ENCODE results near the gene CNPPD1. TPM values are rescaled to one million over a fixed set of nuclear protein-coding genes. Genes with fewer than 3 reads are reported as not detected.

Gene CNPPD1
- total and polyA plus RNA-seq, 2 experiments from 2014 or later = 34.5 to 43.8 TPM

DNA sequence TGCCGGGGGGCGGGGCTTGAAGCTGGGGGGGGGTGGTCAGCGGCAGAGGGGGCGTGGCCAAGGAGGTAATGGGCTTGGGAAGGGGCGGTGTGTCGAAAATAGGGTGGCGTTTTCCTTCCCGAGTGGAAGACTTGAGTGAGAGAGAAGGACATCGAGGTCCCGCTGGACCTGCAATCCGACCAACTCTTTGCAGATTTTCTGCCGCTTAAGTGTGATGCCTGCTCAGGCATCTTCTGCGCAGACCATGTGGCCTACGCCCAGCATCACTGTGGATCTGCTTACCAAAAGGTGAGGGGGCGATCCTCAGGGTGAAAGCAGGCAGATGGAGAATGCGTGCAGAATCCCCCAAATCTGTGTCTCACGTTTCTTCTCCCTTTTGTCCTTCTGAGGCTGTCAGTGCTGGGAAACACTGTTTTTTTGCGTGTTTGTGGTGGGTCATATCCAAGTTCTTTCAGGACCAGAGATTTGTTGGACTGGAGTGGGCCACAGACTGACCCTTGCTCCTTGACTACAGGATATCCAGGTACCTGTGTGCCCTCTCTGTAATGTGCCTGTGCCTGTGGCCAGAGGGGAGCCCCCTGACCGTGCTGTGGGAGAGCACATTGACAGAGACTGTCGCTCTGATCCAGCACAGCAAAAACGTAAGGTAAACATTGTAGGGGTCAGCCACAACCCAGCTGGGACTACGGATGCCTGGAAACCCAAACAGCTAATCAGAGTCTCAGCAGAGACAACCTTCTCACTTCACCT, 30.6 kb upstream of the CNPPD1 start:
- no peaks in the 10 kb centered on the region for H3K9me3 ChIP-seq (ENCODE audit: low read depth)
- H2AFZ ChIP-seq = peak overlapping the region; percentile 88
- 0 out of 2 replicates have a peak, but pooled peaks cover 3% of the 10 kb centered on the region for H3K79me2 ChIP-seq (ENCODE audit: insufficient read depth)
- peak overlapping the region; percentile 93 for H3K4me2 ChIP-seq (ENCODE audit: unreplicated experiment)
- no peaks in the 10 kb centered on the region for H3K27me3 ChIP-seq (replicated peaks; ENCODE audit: insufficient read depth)
- in situ Hi-C loops (cut with MboI) = no loop called here
- H3K4me1 ChIP-seq (ENCODE audit: insufficient read depth) = peaks cover 11% of the 10 kb centered on the region; the same call in 1 of the 2 replicates
- no peaks in the 10 kb centered on the region for H3K9me2 ChIP-seq (ENCODE audit: insufficient read depth)
- WGBS, 2 experiments (ENCODE audit: low coverage in 1 of 2, low lambda C conversion rate in 2 of 2, missing lambda C conversion rate in 2 of 2) = 8 to 11% methylated on average over 18 to 22 of the region's 22 CpGs
- peak overlapping the region; percentile 69 for H3K27ac ChIP-seq
- H3K36me3 ChIP-seq (ENCODE audit: low read depth) = no peaks in the 10 kb centered on the region
- no peak for DNase-seq
- peaks cover 17% of the 10 kb centered on the region for H3F3A ChIP-seq (ENCODE audit: insufficient read depth)
- H4K20me1 ChIP-seq (ENCODE audit: insufficient read depth) = no peaks in the 10 kb centered on the region
- H3K9ac ChIP-seq = peak overlapping the region; percentile 77
- TF ChIP-seq EZH2 (IDR thresholded peaks at IDR 0.05; ENCODE audit: insufficient read depth, poor library complexity, severe bottlenecking) (no peak), EZH2phosphoT487 (IDR thresholded peaks at IDR 0.05; ENCODE audit: insufficient read depth, low read depth) (no peak)
- H3K4me3 ChIP-seq = peak overlapping the region; percentile 78

- Histone ChIP-seq H3K9me3 (ENCODE audit: low read depth) (no peaks in the 10 kb centered on the region), H3K79me2 (ENCODE audit: insufficient read depth) (0 out of 2 replicates have a peak, but pooled peaks cover 3% of the 10 kb centered on the region), H3K27me3 (replicated peaks; ENCODE audit: insufficient read depth) (no peaks in the 10 kb centered on the region), H3K36me3 (ENCODE audit: low read depth) (no peaks in the 10 kb centered on the region), H3K4me2 (ENCODE audit: unreplicated experiment) (peak within 1 kb of the TSS; percentile 93), H3F3A (ENCODE audit: insufficient read depth) (peaks cover 17% of the 10 kb centered on the region), H3K9me2 (ENCODE audit: insufficient read depth) (no peaks in the 10 kb centered on the region), H3K9ac (peak within 1 kb of the TSS; percentile 77), H2AFZ (peak within 1 kb of the TSS; percentile 88), H4K20me1 (ENCODE audit: insufficient read depth) (no peaks in the 10 kb centered on the region), H3K27ac (peak within 1 kb of the TSS; percentile 69), H3K4me3 (peak within 1 kb of the TSS; percentile 78), H3K4me1 (ENCODE audit: insufficient read depth) (peaks cover 11% of the 10 kb centered on the region; the same call in 1 of the 2 replicates)
- WGBS, 2 experiments (ENCODE audit: low coverage in 1 of 2, low lambda C conversion rate in 2 of 2, missing lambda C conversion rate in 2 of 2) = 1% methylated on average over 46 to 54 of the region's 76 CpGs
- TF ChIP-seq EZH2 (IDR thresholded peaks at IDR 0.05; ENCODE audit: insufficient read depth, poor library complexity, severe bottlenecking) = no peak
- no peak for TF ChIP-seq EZH2phosphoT487 (IDR thresholded peaks at IDR 0.05; ENCODE audit: insufficient read depth, low read depth)
- peak; percentile 98 for DNase-seq
- in situ Hi-C loops (cut with MboI) = no loop called here
Observed at GRCh38 chr2:219206328-219207133, 29.8 kb upstream of the CNPPD1 start, which contains the start of gene ZFAND2B. Gene ZFAND2B (plus strand): TSS chr2:219206782. CDS start chr2:219206988, 206 bp downstream.

GRCh38 chr2:219205981-219206327, 29.2 kb upstream of the CNPPD1 start:
- Histone ChIP-seq H4K20me1 (ENCODE audit: insufficient read depth) (no peaks in the 10 kb centered on the region), H3F3A (ENCODE audit: insufficient read depth) (peaks cover 17% of the 10 kb centered on the region), H3K36me3 (ENCODE audit: low read depth) (no peaks in the 10 kb centered on the region), H3K4me2 (ENCODE audit: unreplicated experiment) (peak overlapping the region; percentile 93), H3K9me3 (ENCODE audit: low read depth) (no peaks in the 10 kb centered on the region), H3K79me2 (ENCODE audit: insufficient read depth) (0 out of 2 replicates have a peak, but pooled peaks cover 3% of the 10 kb centered on the region), H3K27ac (peak overlapping the region; percentile 69), H3K4me1 (ENCODE audit: insufficient read depth) (peaks cover 11% of the 10 kb centered on the region; the same call in 1 of the 2 replicates), H2AFZ (peak overlapping the region; percentile 88), H3K9ac (peak overlapping the region; percentile 77), H3K9me2 (ENCODE audit: insufficient read depth) (no peaks in the 10 kb centered on the region), H3K4me3 (peak overlapping the region; percentile 78), H3K27me3 (replicated peaks; ENCODE audit: insufficient read depth) (no peaks in the 10 kb centered on the region)
- no peak for DNase-seq
- in situ Hi-C loops (cut with MboI) = no loop called here
- no peak for TF ChIP-seq EZH2 (IDR thresholded peaks at IDR 0.05; ENCODE audit: insufficient read depth, poor library complexity, severe bottlenecking)
- 23 to 27% methylated on average over 7 of the region's 7 CpGs for WGBS, 2 experiments (ENCODE audit: low coverage in 1 of 2, low lambda C conversion rate in 2 of 2, missing lambda C conversion rate in 2 of 2)

GRCh38 chr2:219205165-219205538, 28.4 kb upstream of the CNPPD1 start:
- WGBS, 2 experiments (ENCODE audit: low coverage in 1 of 2, low lambda C conversion rate in 2 of 2, missing lambda C conversion rate in 2 of 2) = 78 to 79% methylated on average over 5 of the region's 5 CpGs
- no peaks in the 10 kb centered on the region for H4K20me1 ChIP-seq (ENCODE audit: insufficient read depth)
- no peak overlapping the region for H3K4me3 ChIP-seq
- no peaks in the 10 kb centered on the region for H3K9me2 ChIP-seq (ENCODE audit: insufficient read depth)
- 0 out of 2 replicates have a peak, but pooled peaks cover 3% of the 10 kb centered on the region for H3K79me2 ChIP-seq (ENCODE audit: insufficient read depth)
- DNase-seq = no peak
- no peak overlapping the region for H3K9ac ChIP-seq
- H3K9me3 ChIP-seq (ENCODE audit: low read depth) = no peaks in the 10 kb centered on the region
- H3F3A ChIP-seq (ENCODE audit: insufficient read depth) = peaks cover 17% of the 10 kb centered on the region
- in situ Hi-C loops (cut with MboI) = no loop called here
- H3K4me2 ChIP-seq (ENCODE audit: unreplicated experiment) = no peak overlapping the region
- no peaks in the 10 kb centered on the region for H3K27me3 ChIP-seq (replicated peaks; ENCODE audit: insufficient read depth)
- H3K36me3 ChIP-seq (ENCODE audit: low read depth) = no peaks in the 10 kb centered on the region
- no peak overlapping the region for H2AFZ ChIP-seq
- H3K27ac ChIP-seq = no peak overlapping the region
- TF ChIP-seq EZH2phosphoT487 (IDR thresholded peaks at IDR 0.05; ENCODE audit: insufficient read depth, low read depth) = no peak
- TF ChIP-seq EZH2 (IDR thresholded peaks at IDR 0.05; ENCODE audit: insufficient read depth, poor library complexity, severe bottlenecking) = no peak
- H3K4me1 ChIP-seq (ENCODE audit: insufficient read depth) = peaks cover 11% of the 10 kb centered on the region; the same call in 1 of the 2 replicates
